ENCODE measurements around the gene ZNF778.

GRCh38 chr16:89257757-89258465 lies 40.4 kb downstream of the ZNF778 start:
- TF ChIP-seq ZBTB26 (CRISPR knock-in tag; IDR thresholded peaks at IDR 0.05; ENCODE audit: borderline replicate concordance), result no peak
- no peak for TF ChIP-seq REST (IDR thresholded peaks at IDR 0.05; ENCODE audit: borderline replicate concordance in 1 of 2, low read depth in 1 of 2, low read length in 2 of 2)
- no peak for TF ChIP-seq ZNF552 (CRISPR knock-in tag; IDR thresholded peaks at IDR 0.05; ENCODE audit: borderline replicate concordance)
- TF ChIP-seq CTCF (CRISPR knock-in tag; IDR thresholded peaks at IDR 0.05), result no peak
- TF ChIP-seq ZNF18 (CRISPR knock-in tag; IDR thresholded peaks at IDR 0.05; ENCODE audit: insufficient replicate concordance), result no peak
- TF ChIP-seq ATF2 (CRISPR knock-in tag; IDR thresholded peaks at IDR 0.05), result no peak
- TF ChIP-seq POLR2A (IDR thresholded peaks at IDR 0.05; ENCODE audit: insufficient read depth in 1 of 2, low read depth in 2 of 2, low read length in 2 of 2), result no peak
- TF ChIP-seq GLI4 (CRISPR knock-in tag; IDR thresholded peaks at IDR 0.05; ENCODE audit: borderline replicate concordance), result no peak
- no peak for TF ChIP-seq POLR2AphosphoS5 (IDR thresholded peaks at IDR 0.05; ENCODE audit: low read depth, low read length)
- no peak for TF ChIP-seq ZNF790 (CRISPR knock-in tag; IDR thresholded peaks at IDR 0.05; ENCODE audit: borderline replicate concordance)
- no peak for TF ChIP-seq CAMTA2 (CRISPR knock-in tag; IDR thresholded peaks at IDR 0.05; ENCODE audit: borderline replicate concordance)
- no peak for TF ChIP-seq PRPF4 (IDR thresholded peaks at IDR 0.05; ENCODE audit: low read depth, low read length, poor library complexity, severe bottlenecking)

All from HepG2 (cell line).